ENCODE results near the gene ELMO1.

ELMO1 gene

GRCh38 chr7:37408291-37409228, 40.1 kb downstream of the ELMO1 start:
- DNase-seq (ENCODE audit: low spot score), result peak; percentile 41

- no peak for DNase-seq (ENCODE audit: low spot score)
Observed at GRCh38 chr7:37405603-37406122, 43.0 kb downstream of the ELMO1 start.

- DNase-seq (ENCODE audit: low spot score), result no peak
Observed at GRCh38 chr7:37405128-37405527, 43.5 kb downstream of the ELMO1 start.

GRCh38 chr7:37399876-37400421, 48.7 kb downstream of the ELMO1 start:
- no peak for DNase-seq (ENCODE audit: low spot score)

GRCh38 chr7:37398403-37398802, 50.3 kb downstream of the ELMO1 start:
- no peak for DNase-seq (ENCODE audit: low spot score)

- peak; percentile 33 for DNase-seq (ENCODE audit: low spot score)
Observed at GRCh38 chr7:37395618-37396259, 52.9 kb downstream of the ELMO1 start.

- no peak for DNase-seq (ENCODE audit: low spot score)
Observed at GRCh38 chr7:37394158-37394557, 54.5 kb downstream of the ELMO1 start.

- DNase-seq (ENCODE audit: low spot score), result no peak
Observed at GRCh38 chr7:37393476-37393875, 55.2 kb downstream of the ELMO1 start.

GRCh38 chr7:37392673-37393017, 56.0 kb downstream of the ELMO1 start:
- no peak for DNase-seq (ENCODE audit: low spot score)

- DNase-seq (ENCODE audit: low spot score), result no peak
Observed at GRCh38 chr7:37391791-37392672, 56.6 kb downstream of the ELMO1 start.

- DNase-seq (ENCODE audit: low spot score), result no peak
Observed at GRCh38 chr7:37390114-37390513, 58.5 kb downstream of the ELMO1 start.

- DNase-seq (ENCODE audit: low spot score), result no peak
Observed at GRCh38 chr7:37388811-37389210, 59.9 kb downstream of the ELMO1 start.

- DNase-seq (ENCODE audit: low spot score), result no peak
Observed at GRCh38 chr7:37385787-37386186, 62.9 kb downstream of the ELMO1 start.

GRCh38 chr7:37382546-37383088, 66.0 kb downstream of the ELMO1 start:
- DNase-seq (ENCODE audit: low spot score), result no peak

GRCh38 chr7:37380831-37381230, 67.8 kb downstream of the ELMO1 start:
- no peak for DNase-seq (ENCODE audit: low spot score)

GRCh38 chr7:37379546-37380277, 69.0 kb downstream of the ELMO1 start:
- DNase-seq (ENCODE audit: low spot score), result no peak

- DNase-seq (ENCODE audit: low spot score), result no peak
Observed at GRCh38 chr7:37377231-37377630, 71.4 kb downstream of the ELMO1 start.

- DNase-seq (ENCODE audit: low spot score), result peak; percentile 22
Observed at GRCh38 chr7:37376386-37376785, 72.3 kb downstream of the ELMO1 start.

- DNase-seq (ENCODE audit: low spot score), result no peak
Observed at GRCh38 chr7:37372750-37373149, 75.9 kb downstream of the ELMO1 start.

GRCh38 chr7:37371755-37372154, 76.9 kb downstream of the ELMO1 start:
- DNase-seq (ENCODE audit: low spot score), result no peak

GRCh38 chr7:37369906-37370305, 78.8 kb downstream of the ELMO1 start:
- no peak for DNase-seq (ENCODE audit: low spot score)
